HepG2 (cell line): ENCODE measurements around the gene HMGN1. TPM values are rescaled to one million over a fixed set of nuclear protein-coding genes. Genes with fewer than 3 reads are reported as not detected.

Experiments
- BRCA1 ChIP-seq: sonication (generic); formaldehyde crosslinking; IDR thresholded peaks from 2 replicates; pipeline ENCODE4 v1.4.0; 2020; ENCODE audit warnings: missing genetic modification reagents
- DNMT1 ChIP-seq: sonication (generic); formaldehyde crosslinking; IDR thresholded peaks from 2 replicates; pipeline ENCODE4 v1.5.1; 2020; ENCODE audit warnings: mild to moderate bottlenecking, missing genetic modification reagents
- FOXC1 ChIP-seq: sonication (generic); formaldehyde crosslinking; IDR thresholded peaks from 2 replicates; pipeline ENCODE4 v1.8.0; 2022; ENCODE audit warnings: mild to moderate bottlenecking, missing genetic modification reagents, borderline replicate concordance
- GABPB1 ChIP-seq: IDR thresholded peaks from 2 replicates; pipeline ENCODE4 v1.6.1; 2016; ENCODE audit warnings: mild to moderate bottlenecking, missing genetic modification reagents, moderate library complexity, missing compliant biosample characterization
- HBP1 ChIP-seq: IDR thresholded peaks from 2 replicates; pipeline ENCODE4 v1.6.1; 2016; ENCODE audit warnings: low read depth, control low read depth
- HMGA1 ChIP-seq: sonication (generic); formaldehyde crosslinking; conservative IDR thresholded peaks from 2 replicates; pipeline ENCODE4 v1.4.0; 2020; ENCODE audit warnings: missing genetic modification reagents
- RXRB ChIP-seq: IDR thresholded peaks from 2 replicates; pipeline ENCODE4 v1.6.1; 2016; ENCODE audit warnings: borderline replicate concordance, missing genetic modification reagents, missing compliant biosample characterization
- SIX4 ChIP-seq: sonication (generic); formaldehyde crosslinking; IDR thresholded peaks from 2 replicates; pipeline ENCODE4 v1.4.0; 2020; ENCODE audit warnings: missing genetic modification reagents
- SKI ChIP-seq: fragments of 450-650 bp; IDR thresholded peaks from one replicate; pipeline ENCODE4 v1.6.1; 2018; ENCODE audit warnings: mild to moderate bottlenecking; ENCODE audit not compliant: partially characterized antibody
- ZBED4 ChIP-seq: sonication (generic); formaldehyde crosslinking; IDR thresholded peaks from 2 replicates; pipeline ENCODE4 v1.4.0; 2020; ENCODE audit warnings: missing genetic modification reagents, borderline replicate concordance
- ZBTB14 ChIP-seq: sonication (generic); formaldehyde crosslinking; IDR thresholded peaks from 2 replicates; pipeline ENCODE4 v1.4.0; 2020; ENCODE audit warnings: missing genetic modification reagents
- ZNF256 ChIP-seq: sonication (generic); formaldehyde crosslinking; conservative IDR thresholded peaks from 2 replicates; pipeline ENCODE4 v1.4.0; 2020; ENCODE audit warnings: missing genetic modification reagents
- ZNF326 ChIP-seq: sonication (generic); formaldehyde crosslinking; IDR thresholded peaks from 2 replicates; pipeline ENCODE4 v1.4.0; 2020; ENCODE audit warnings: missing genetic modification reagents, borderline replicate concordance
- ZNF343 ChIP-seq: sonication (generic); formaldehyde crosslinking; IDR thresholded peaks from 2 replicates; pipeline ENCODE4 v1.4.0; 2020; ENCODE audit warnings: mild to moderate bottlenecking, missing genetic modification reagents
- ZNF503 ChIP-seq: sonication (generic); formaldehyde crosslinking; IDR thresholded peaks from 2 replicates; pipeline ENCODE4 v1.4.0; 2020; ENCODE audit warnings: missing genetic modification reagents
- ZNF543 ChIP-seq: sonication (generic); formaldehyde crosslinking; IDR thresholded peaks from 2 replicates; pipeline ENCODE4 v1.4.0; 2020; ENCODE audit warnings: mild to moderate bottlenecking, missing genetic modification reagents
- ZNF660 ChIP-seq: sonication (generic); formaldehyde crosslinking; IDR thresholded peaks from 2 replicates; pipeline ENCODE4 v1.5.1; 2020; ENCODE audit warnings: mild to moderate bottlenecking, low read depth, missing genetic modification reagents, borderline replicate concordance
- ZNF674 ChIP-seq: sonication (generic); formaldehyde crosslinking; IDR thresholded peaks from 2 replicates; pipeline ENCODE4 v1.5.0; 2020; ENCODE audit warnings: low read depth, mild to moderate bottlenecking, missing genetic modification reagents
- ZNF768 ChIP-seq: sonication (generic); formaldehyde crosslinking; IDR thresholded peaks from 2 replicates; pipeline ENCODE4 v1.4.0; 2020; ENCODE audit warnings: missing genetic modification reagents
- ZSCAN5A ChIP-seq: sonication (generic); formaldehyde crosslinking; IDR thresholded peaks from 2 replicates; pipeline ENCODE4 v1.8.0; 2022; ENCODE audit warnings: mild to moderate bottlenecking, missing genetic modification reagents, borderline replicate concordance
- polyA plus RNA-seq, 8 experiments: library from polyadenylated mRNA; depleted of rRNA in 3 of 8; stranded (reverse) in 7 of 8; unstranded in 1 of 8; fragments of >200 nt; fragmentation: Illumina TruSeq in 4 of 8; extraction: Trizol in 4 of 8; gene quantifications; 2 replicates each; pipeline versions ENCODE4 v1.2.1 to v1.2.3, GENCODE V29; 2011 to 2016; ENCODE audit warnings: low read depth in 4 of 8, missing spikeins in 1 of 8, mixed read lengths in 1 of 8; ENCODE audit not compliant: insufficient read depth in 1 of 8
- total RNA-seq, 5 experiments: library from RNA; depleted of rRNA; stranded (reverse); fragments of >200 nt; fragmentation: Illumina TruSeq; extraction: Trizol; gene quantifications; 2 replicates each; pipeline ENCODE4 v1.2.3, GENCODE V29; 2016; ENCODE audit warnings: low read depth in 1 of 5

The HMGN1 gene
- total and polyA plus RNA-seq, 2 of the 13 experiments (the other 11 are each of a cell fraction or from before 2014, with no cell fraction given), result 104 to 286 TPM

- TF ChIP-seq ZNF768 (CRISPR knock-in tag) (peak; percentile 71; the same call in 1 of the 2 replicates), RXRB (CRISPR knock-in tag) (peak; percentile 52), HMGA1 (CRISPR knock-in tag) (no peak), DNMT1 (CRISPR knock-in tag) (no peak; the same call in 1 of the 2 replicates), HBP1 (no peak), ZSCAN5A (CRISPR knock-in tag) (0 out of 2 replicates have a peak, but pooled peaks have one; percentile 67), ZNF543 (CRISPR knock-in tag) (peak; percentile 57; the same call in 1 of the 2 replicates), FOXC1 (CRISPR knock-in tag) (peak; percentile 49; the same call in 1 of the 2 replicates), BRCA1 (CRISPR knock-in tag) (no peak), ZBTB14 (CRISPR knock-in tag) (peak; percentile 92), ZNF256 (CRISPR knock-in tag) (no peak), ZNF326 (CRISPR knock-in tag) (no peak), ZNF660 (CRISPR knock-in tag) (no peak), ZBED4 (CRISPR knock-in tag) (no peak), ZNF674 (CRISPR knock-in tag) (no peak), GABPB1 (CRISPR knock-in tag) (peak; percentile 79), ZNF343 (CRISPR knock-in tag) (peak; percentile 87; the same call in 1 of the 2 replicates), ZNF503 (CRISPR knock-in tag) (no peak; the same call in 1 of the 2 replicates), SKI (peak; percentile 98), SIX4 (CRISPR knock-in tag) (no peak)
Measured at GRCh38 chr21:39313571-39314142, 35.2 kb downstream of the HMGN1 start, which contains the start of gene BRWD1 (continued).
